IPS-NIHi11 (cell line): Measurements from ENCODE around the gene RSPO1.
"Not testable (repeated sequence)": the region's sequence is repeated elsewhere in the genome, so short reads cannot be mapped to it uniquely, and the experiment has no call there.

Experiments used
- DNase-seq: peaks from one replicate; pipeline ENCODE4 v3.0.0; 2012; ENCODE audit warnings: mixed read lengths, low spot score

RSPO1 gene

GRCh38 chr1:37634244-37634991 is at the start of gene RSPO1:
TSS of gene RSPO1 (minus strand) at chr1:37634892. CDS start at chr1:37629661, 5,231 bp downstream.
- DNase-seq: peak; percentile 82

GRCh38 chr1:37684182-37684581 is 49.5 kb upstream of the RSPO1 start:
- DNase-seq: not testable (repeated sequence)

- peak; percentile 71 for DNase-seq
These were observed 47.8 kb upstream of the RSPO1 start for GRCh38 chr1:37682334-37682987.

GRCh38 chr1:37680933-37681332 is 46.2 kb upstream of the RSPO1 start:
- DNase-seq: no peak

GRCh38 chr1:37677808-37678207 is 43.1 kb upstream of the RSPO1 start:
- DNase-seq: no peak

- DNase-seq: no peak
These were observed 42.4 kb upstream of the RSPO1 start for GRCh38 chr1:37677143-37677439.

- DNase-seq: no peak
These were observed 41.8 kb upstream of the RSPO1 start for GRCh38 chr1:37676281-37677142.

GRCh38 chr1:37673920-37674319 is 39.2 kb upstream of the RSPO1 start:
- peak; percentile 45 for DNase-seq

GRCh38 chr1:37672136-37672870 is 37.6 kb upstream of the RSPO1 start:
- DNase-seq: no peak

GRCh38 chr1:37671261-37671660 is 36.6 kb upstream of the RSPO1 start:
- DNase-seq: no peak

GRCh38 chr1:37670133-37670532 is 35.4 kb upstream of the RSPO1 start:
- no peak for DNase-seq

GRCh38 chr1:37667023-37667671 is 32.5 kb upstream of the RSPO1 start:
- DNase-seq: no peak

- DNase-seq: no peak
These were observed 31.7 kb upstream of the RSPO1 start for GRCh38 chr1:37666241-37666867.

GRCh38 chr1:37663426-37664000 is 28.8 kb upstream of the RSPO1 start:
- peak; percentile 34 for DNase-seq

- DNase-seq: no peak
These were observed 27.5 kb upstream of the RSPO1 start for GRCh38 chr1:37662031-37662755.

GRCh38 chr1:37661401-37661800 is 26.7 kb upstream of the RSPO1 start:
- no peak for DNase-seq

GRCh38 chr1:37660664-37661063 is 26.0 kb upstream of the RSPO1 start:
- peak; percentile 63 for DNase-seq

GRCh38 chr1:37658486-37658885 is 23.8 kb upstream of the RSPO1 start:
- no peak for DNase-seq

GRCh38 chr1:37657620-37658412 is 23.1 kb upstream of the RSPO1 start:
- DNase-seq: no peak
